HEK293 (cell line): Measurements from ENCODE around the gene GPR146.

Experiments used
- CTCF ChIA-PET: fragments of 350-600 bp; formaldehyde crosslinking; extraction: SDS; loops from one replicate; lab custom pipeline; 2021; ENCODE audit warnings: antibody characterized with exemption; lab: Yijun Ruan, JAX
- POLR2A ChIA-PET: fragments of 300-600 bp; formaldehyde crosslinking; extraction: SDS; loops from one replicate; lab custom pipeline; 2020; ENCODE audit warnings: antibody characterized with exemption, inconsistent platforms; lab: Yijun Ruan, JAX
- H3K27ac ChIP-seq: fragments of 200-500 bp; sonication (Bioruptor generic); 2 replicates; pipeline ENCODE4 v1.5.1; 2014; ENCODE audit warnings: low read depth, low read length, control low read depth, inconsistent platforms; ENCODE audit errors: extremely low read depth
- H3K36me3 ChIP-seq, 2 experiments: fragments of 200-500 bp in 1 of 2; sonication (Bioruptor generic) in 1 of 2; 1 replicate in 1 of 2; 2 replicates in 1 of 2; pipeline ENCODE4 v1.5.1; 2014 to 2017; ENCODE audit warnings: inconsistent platforms in 2 of 2, low read length in 2 of 2; ENCODE audit not compliant: control insufficient read depth in 2 of 2, insufficient read depth in 1 of 2
- H3K4me1 ChIP-seq: fragments of 200-500 bp; sonication (Bioruptor generic); 2 replicates; pipeline ENCODE4 v1.5.1; 2014; ENCODE audit warnings: mild to moderate bottlenecking, low read length, inconsistent platforms; ENCODE audit not compliant: control insufficient read depth, insufficient read depth
- H3K4me3 ChIP-seq: 2 replicates; pipeline ENCODE4 v1.5.1; 2011; ENCODE audit warnings: low read depth, mild to moderate bottlenecking, control low read depth, low read length, moderate library complexity
- H3K9me3 ChIP-seq: fragments of 200-500 bp; sonication (Bioruptor generic); 2 replicates; pipeline ENCODE4 v1.5.1; 2014; ENCODE audit warnings: low read depth, low read length, inconsistent platforms; ENCODE audit not compliant: control insufficient read depth, insufficient read depth
- SCRT2 ChIP-seq: fragments of 450-650 bp; formaldehyde crosslinking; IDR thresholded peaks from 2 replicates; pipeline ENCODE4 v1.5.1; 2016; ENCODE audit warnings: missing biosample characterization, missing genetic modification characterization
- TCF7L2 ChIP-seq: IDR thresholded peaks from 2 replicates; pipeline ENCODE4 v1.6.1; 2011; ENCODE audit warnings: low read depth, mild to moderate bottlenecking, inconsistent platforms, low read length, moderate library complexity, borderline replicate concordance
- ZBTB26 ChIP-seq: fragments of 450-650 bp; formaldehyde crosslinking; optimal IDR thresholded peaks from 2 replicates; pipeline ENCODE3; 2016; ENCODE audit warnings: missing biosample characterization, mild to moderate bottlenecking, missing genetic modification characterization
- ZNF24 ChIP-seq: fragments of 450-650 bp; formaldehyde crosslinking; IDR thresholded peaks from 2 replicates; pipeline ENCODE4 v1.5.1; 2016; ENCODE audit warnings: missing biosample characterization, missing genetic modification characterization
- ZNF335 ChIP-seq: fragments of 450-650 bp; formaldehyde crosslinking; conservative IDR thresholded peaks from 2 replicates; pipeline ENCODE4 v1.5.1; 2016; ENCODE audit warnings: missing biosample characterization, missing genetic modification characterization
- ZNF350 ChIP-seq: fragments of 450-650 bp; formaldehyde crosslinking; IDR thresholded peaks from 2 replicates; pipeline ENCODE4 v1.5.0; 2017; ENCODE audit warnings: missing biosample characterization, mild to moderate bottlenecking, missing genetic modification characterization
- ZNF473 ChIP-seq: fragments of 450-650 bp; formaldehyde crosslinking; IDR thresholded peaks from 2 replicates; pipeline ENCODE4 v1.5.1; 2017; ENCODE audit warnings: missing biosample characterization, missing genetic modification characterization
- ZNF707 ChIP-seq: fragments of 450-650 bp; formaldehyde crosslinking; IDR thresholded peaks from 2 replicates; pipeline ENCODE4 v1.5.1; 2016; ENCODE audit warnings: missing biosample characterization, missing genetic modification characterization
- TF ChIP-seq, protein P1 (sequence below): fragments of 450-650 bp; formaldehyde crosslinking; IDR thresholded peaks from 2 replicates; pipeline ENCODE4 v1.5.1; 2016; ENCODE audit warnings: missing biosample characterization, missing genetic modification characterization, low read depth

Gene GPR146

DNA sequence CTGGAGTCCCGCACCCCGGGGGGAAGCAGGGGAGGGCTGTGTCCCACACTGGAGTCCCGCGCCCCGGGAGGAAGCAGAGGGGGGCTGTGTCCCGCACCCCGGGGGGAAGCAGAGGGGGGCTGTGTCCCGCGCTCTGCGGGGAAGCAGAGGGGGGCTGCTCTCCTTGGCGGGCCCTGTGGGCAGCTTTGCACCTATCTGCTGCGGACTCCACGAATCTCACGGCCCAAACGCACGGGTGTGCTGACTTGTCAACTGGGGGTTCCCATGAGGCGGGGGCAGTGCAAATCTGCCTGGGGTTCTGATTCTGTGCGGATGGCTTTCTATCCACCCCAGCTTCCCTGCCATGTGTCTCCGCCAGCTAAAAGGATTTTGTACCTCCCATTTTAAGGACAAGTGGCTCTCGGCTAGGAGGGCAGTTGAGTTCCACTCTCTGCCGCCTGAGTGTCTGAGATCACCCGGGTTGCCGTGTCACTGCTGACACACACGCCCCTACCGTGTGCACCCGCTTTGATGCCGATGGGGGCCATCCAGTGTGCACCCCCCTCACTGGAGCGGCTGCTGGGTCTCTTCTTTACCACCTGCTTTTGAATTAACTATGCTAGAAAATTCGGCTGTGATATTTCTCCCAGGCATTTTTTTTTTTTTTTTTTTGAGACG is 64.0 kb downstream of the GPR146 start:
- POLR2A ChIA-PET = no interaction called here
- H3K4me3 ChIP-seq = no peak overlapping the region
- no peak for TF ChIP-seq TCF7L2
- TF ChIP-seq, protein P1, sequence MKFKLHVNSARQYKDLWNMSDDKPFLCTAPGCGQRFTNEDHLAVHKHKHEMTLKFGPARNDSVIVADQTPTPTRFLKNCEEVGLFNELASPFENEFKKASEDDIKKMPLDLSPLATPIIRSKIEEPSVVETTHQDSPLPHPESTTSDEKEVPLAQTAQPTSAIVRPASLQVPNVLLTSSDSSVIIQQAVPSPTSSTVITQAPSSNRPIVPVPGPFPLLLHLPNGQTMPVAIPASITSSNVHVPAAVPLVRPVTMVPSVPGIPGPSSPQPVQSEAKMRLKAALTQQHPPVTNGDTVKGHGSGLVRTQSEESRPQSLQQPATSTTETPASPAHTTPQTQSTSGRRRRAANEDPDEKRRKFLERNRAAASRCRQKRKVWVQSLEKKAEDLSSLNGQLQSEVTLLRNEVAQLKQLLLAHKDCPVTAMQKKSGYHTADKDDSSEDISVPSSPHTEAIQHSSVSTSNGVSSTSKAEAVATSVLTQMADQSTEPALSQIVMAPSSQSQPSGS (tag by site-specific recombination) = no peak
- TF ChIP-seq ZNF350 (tag by site-specific recombination) = no peak
- TF ChIP-seq ZNF473 (tag by site-specific recombination) = no peak
- no peak for TF ChIP-seq ZNF335
- no peak for TF ChIP-seq ZNF24 (tag by site-specific recombination)
- no peak for TF ChIP-seq ZNF707 (tag by site-specific recombination)
- no peak for TF ChIP-seq ZBTB26 (tag by site-specific recombination)
- TF ChIP-seq SCRT2 (tag by site-specific recombination) = no peak

More for the DNA sequence above, 64.0 kb downstream of the GPR146 start:
- Histone ChIP-seq H3K27ac (no peak overlapping the region), H3K4me1 (no peaks in the 10 kb centered on the region), H3K9me3 (no peaks in the 10 kb centered on the region), H3K36me3 (no peaks in the 10 kb centered on the region)
- CTCF ChIA-PET = interaction anchor here (0.7 to 1.4 kb wide), 3 partner anchors 18 to 35 kb away, joined by 3 to 5 read pairs (median 3); no protein-coding TSS in a partner anchor
